ENCODE data around the gene RHOJ.
"Not testable (repeated sequence)": the region's sequence is repeated elsewhere in the genome, so short reads cannot be mapped to it uniquely, and the experiment has no call there.

Gene RHOJ

GRCh38 chr14:63273717-63274655 lies 69.7 kb downstream of the RHOJ start:
- CTCF ChIA-PET, result interaction anchor here (0.9 to 11.6 kb wide), 7 partner anchors 9 to 1111 kb away, joined by 3 to 166 read pairs (median 4); no protein-coding TSS in a partner anchor
- TF ChIP-seq, protein P1, sequence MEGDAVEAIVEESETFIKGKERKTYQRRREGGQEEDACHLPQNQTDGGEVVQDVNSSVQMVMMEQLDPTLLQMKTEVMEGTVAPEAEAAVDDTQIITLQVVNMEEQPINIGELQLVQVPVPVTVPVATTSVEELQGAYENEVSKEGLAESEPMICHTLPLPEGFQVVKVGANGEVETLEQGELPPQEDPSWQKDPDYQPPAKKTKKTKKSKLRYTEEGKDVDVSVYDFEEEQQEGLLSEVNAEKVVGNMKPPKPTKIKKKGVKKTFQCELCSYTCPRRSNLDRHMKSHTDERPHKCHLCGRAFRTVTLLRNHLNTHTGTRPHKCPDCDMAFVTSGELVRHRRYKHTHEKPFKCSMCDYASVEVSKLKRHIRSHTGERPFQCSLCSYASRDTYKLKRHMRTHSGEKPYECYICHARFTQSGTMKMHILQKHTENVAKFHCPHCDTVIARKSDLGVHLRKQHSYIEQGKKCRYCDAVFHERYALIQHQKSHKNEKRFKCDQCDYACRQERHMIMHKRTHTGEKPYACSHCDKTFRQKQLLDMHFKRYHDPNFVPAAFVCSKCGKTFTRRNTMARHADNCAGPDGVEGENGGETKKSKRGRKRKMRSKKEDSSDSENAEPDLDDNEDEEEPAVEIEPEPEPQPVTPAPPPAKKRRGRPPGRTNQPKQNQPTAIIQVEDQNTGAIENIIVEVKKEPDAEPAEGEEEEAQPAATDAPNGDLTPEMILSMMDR (IDR thresholded peaks at IDR 0.05; ENCODE audit: insufficient read depth, low read length, missing control alignments), result no peak
- POLR2A ChIA-PET, result no interaction called here
- no peak for DNase-seq (ENCODE audit: low read depth, low spot score)
- H3K4me3 ChIP-seq (ENCODE audit: low read depth, low read length), result no peak overlapping the region

- POLR2A ChIA-PET, result no interaction called here
- no peak overlapping the region for H3K4me3 ChIP-seq (ENCODE audit: low read depth, low read length)
- TF ChIP-seq, protein P1 (IDR thresholded peaks at IDR 0.05; ENCODE audit: insufficient read depth, low read length, missing control alignments), result no peak
- CTCF ChIA-PET, result interaction anchor here (0.9 to 11.6 kb wide), 7 partner anchors 13 to 1112 kb away, joined by 4 to 166 read pairs (median 16); no protein-coding TSS in a partner anchor
- DNase-seq (ENCODE audit: low read depth, low spot score), result no peak
Measured at GRCh38 chr14:63275611-63276010, 71.4 kb downstream of the RHOJ start.

GRCh38 chr14:63276016-63276415 lies 71.8 kb downstream of the RHOJ start:
- TF ChIP-seq, protein P1 (IDR thresholded peaks at IDR 0.05; ENCODE audit: insufficient read depth, low read length, missing control alignments), result no peak
- POLR2A ChIA-PET, result no interaction called here
- CTCF ChIA-PET, result interaction anchor here (0.7 to 11.6 kb wide), 9 partner anchors 9 to 1112 kb away, joined by 3 to 166 read pairs (median 7); no protein-coding TSS in a partner anchor

DNA sequence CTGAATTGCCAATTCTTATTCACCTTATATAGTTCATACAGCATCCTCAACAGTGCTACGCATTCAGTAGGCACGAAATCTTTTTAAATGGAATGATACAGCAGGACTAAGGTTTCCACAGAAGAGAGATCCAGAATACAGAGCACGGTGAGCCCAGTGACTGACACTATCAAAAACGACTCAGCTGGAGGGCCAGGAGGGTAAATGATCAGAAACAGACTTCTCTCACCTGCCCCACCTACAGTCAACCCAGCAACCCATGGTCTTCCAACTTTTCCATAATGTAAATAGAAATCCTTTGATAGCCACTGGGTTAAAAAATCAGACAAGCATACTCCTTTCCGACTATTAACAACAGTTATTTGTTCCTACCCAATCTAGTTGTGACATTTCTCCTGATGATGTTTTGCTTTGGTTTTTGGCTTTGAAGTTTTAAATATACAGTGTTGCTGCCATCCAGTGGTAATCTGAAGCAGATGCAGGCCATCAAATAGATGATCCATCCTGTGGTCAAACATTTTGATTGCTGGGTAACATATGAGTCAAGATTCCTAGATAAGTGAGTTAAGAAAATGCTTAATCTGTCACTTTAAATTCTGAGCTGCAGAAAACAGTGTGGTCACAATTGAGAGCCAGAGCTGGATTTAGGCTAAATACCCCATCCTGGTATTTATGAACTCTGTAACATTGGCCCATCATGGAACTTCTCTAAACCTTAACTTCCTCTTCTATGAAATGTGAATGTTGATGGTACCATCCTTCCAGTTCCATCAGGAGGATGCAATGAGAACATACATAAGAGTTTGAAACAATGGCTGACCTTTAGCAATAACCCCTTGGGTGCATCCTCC lies 72.5 kb downstream of the RHOJ start:
- DNase-seq (ENCODE audit: low read depth, low spot score), result peak; percentile 10
- TF ChIP-seq, protein P1 (IDR thresholded peaks at IDR 0.05; ENCODE audit: insufficient read depth, low read length, missing control alignments), result peak; percentile 55
- POLR2A ChIA-PET, result no interaction called here
- CTCF ChIA-PET, result interaction anchor here (0.6 to 11.6 kb wide), 28 partner anchors 8 to 1150 kb away, joined by 3 to 166 read pairs (median 4); partner anchors contain the start of gene RHOJ
- no peak overlapping the region for H3K4me3 ChIP-seq (ENCODE audit: low read depth, low read length)

More at GRCh38 chr14:63276016-63276415, 71.8 kb downstream of the RHOJ start:
- DNase-seq (ENCODE audit: low read depth, low spot score), result no peak
- H3K4me3 ChIP-seq (ENCODE audit: low read depth, low read length), result no peak overlapping the region

GRCh38 chr14:63277591-63278183 lies 73.4 kb downstream of the RHOJ start:
- TF ChIP-seq, protein P1 (IDR thresholded peaks at IDR 0.05; ENCODE audit: insufficient read depth, low read length, missing control alignments), result no peak
- DNase-seq (ENCODE audit: low read depth, low spot score), result no peak
- no peak overlapping the region for H3K4me3 ChIP-seq (ENCODE audit: low read depth, low read length)
- ChIA-PET CTCF (interaction anchor here (0.6 to 11.6 kb wide), 24 partner anchors 7 to 1151 kb away, joined by 3 to 166 read pairs (median 3); no protein-coding TSS in a partner anchor), POLR2A (no interaction called here)

DNA sequence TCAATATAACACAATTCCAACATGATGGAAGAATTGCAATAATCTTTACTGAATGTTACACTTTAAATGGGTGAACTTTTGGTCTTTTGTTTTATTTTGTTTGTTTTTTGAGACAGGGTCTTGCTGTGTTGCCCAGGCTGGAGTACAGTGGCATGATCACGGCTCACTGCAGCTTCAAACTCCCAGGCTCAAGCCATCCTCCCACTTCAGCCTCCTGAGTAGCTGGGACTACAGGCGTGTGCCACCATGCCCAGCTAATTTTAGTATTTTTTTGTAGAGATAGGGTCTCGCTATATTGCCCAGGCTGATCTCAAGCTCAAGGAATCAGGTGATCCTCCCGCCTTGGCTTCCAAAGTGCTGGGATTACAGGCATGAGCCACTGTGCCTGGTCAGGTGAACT lies 75.7 kb downstream of the RHOJ start:
- CTCF ChIA-PET, result interaction anchor here (0.9 to 11.6 kb wide), 4 partner anchors 9 to 1117 kb away, joined by 3 to 166 read pairs (median 4); no protein-coding TSS in a partner anchor
- DNase-seq (ENCODE audit: low read depth, low spot score); POLR2A ChIA-PET; H3K4me3 ChIP-seq (ENCODE audit: low read depth, low read length): not testable (repeated sequence)

Data from AG04449 (cell line).